Body of pancreas (tissue), 4 donors: ENCODE measurements around the gene UNC5A.

Experiments used
- POLR2A ChIP-seq, 3 donors: fragments of 450-650 bp; IDR thresholded peaks; one replicate each; pipeline ENCODE4 v1.6.1; 2016; ENCODE audit warnings: antibody characterized with exemption in 3 of 3, mild to moderate bottlenecking in 2 of 3
- TF ChIP-seq, protein P1 (sequence below), 7 experiments: fragments of 450-650 bp in 4 of 7; fragments of 200-600 bp in 3 of 7; sonication (generic) in 3 of 7; IDR thresholded peaks; one replicate each; pipeline ENCODE4 v1.5.1; 2016 to 2019; ENCODE audit warnings: antibody characterized with exemption in 7 of 7

DNA sequence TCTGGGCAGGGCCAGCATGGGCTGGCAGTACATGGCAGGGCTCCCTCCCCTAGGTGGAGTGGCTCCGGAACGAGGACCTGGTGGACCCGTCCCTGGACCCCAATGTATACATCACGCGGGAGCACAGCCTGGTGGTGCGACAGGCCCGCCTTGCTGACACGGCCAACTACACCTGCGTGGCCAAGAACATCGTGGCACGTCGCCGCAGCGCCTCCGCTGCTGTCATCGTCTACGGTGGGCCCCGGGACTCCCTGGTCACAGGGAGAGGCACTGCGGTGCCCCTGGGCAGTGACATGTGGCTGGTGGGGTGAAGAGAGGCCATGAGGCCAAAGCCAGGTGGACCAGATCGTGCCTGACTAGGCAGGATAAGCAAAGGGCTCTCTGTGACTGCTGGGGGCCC, 58.4 kb downstream of the UNC5A start:
- TF ChIP-seq, protein P1, sequence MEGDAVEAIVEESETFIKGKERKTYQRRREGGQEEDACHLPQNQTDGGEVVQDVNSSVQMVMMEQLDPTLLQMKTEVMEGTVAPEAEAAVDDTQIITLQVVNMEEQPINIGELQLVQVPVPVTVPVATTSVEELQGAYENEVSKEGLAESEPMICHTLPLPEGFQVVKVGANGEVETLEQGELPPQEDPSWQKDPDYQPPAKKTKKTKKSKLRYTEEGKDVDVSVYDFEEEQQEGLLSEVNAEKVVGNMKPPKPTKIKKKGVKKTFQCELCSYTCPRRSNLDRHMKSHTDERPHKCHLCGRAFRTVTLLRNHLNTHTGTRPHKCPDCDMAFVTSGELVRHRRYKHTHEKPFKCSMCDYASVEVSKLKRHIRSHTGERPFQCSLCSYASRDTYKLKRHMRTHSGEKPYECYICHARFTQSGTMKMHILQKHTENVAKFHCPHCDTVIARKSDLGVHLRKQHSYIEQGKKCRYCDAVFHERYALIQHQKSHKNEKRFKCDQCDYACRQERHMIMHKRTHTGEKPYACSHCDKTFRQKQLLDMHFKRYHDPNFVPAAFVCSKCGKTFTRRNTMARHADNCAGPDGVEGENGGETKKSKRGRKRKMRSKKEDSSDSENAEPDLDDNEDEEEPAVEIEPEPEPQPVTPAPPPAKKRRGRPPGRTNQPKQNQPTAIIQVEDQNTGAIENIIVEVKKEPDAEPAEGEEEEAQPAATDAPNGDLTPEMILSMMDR (IDR thresholded peaks at IDR 0.05) = no peak
- no peak for TF ChIP-seq POLR2A (IDR thresholded peaks at IDR 0.05)
